ENCODE results near the gene ASTL.
"Not testable (repeated sequence)": the region's sequence is repeated elsewhere in the genome, so short reads cannot be mapped to it uniquely, and the experiment has no call there.

The ASTL gene

DNA sequence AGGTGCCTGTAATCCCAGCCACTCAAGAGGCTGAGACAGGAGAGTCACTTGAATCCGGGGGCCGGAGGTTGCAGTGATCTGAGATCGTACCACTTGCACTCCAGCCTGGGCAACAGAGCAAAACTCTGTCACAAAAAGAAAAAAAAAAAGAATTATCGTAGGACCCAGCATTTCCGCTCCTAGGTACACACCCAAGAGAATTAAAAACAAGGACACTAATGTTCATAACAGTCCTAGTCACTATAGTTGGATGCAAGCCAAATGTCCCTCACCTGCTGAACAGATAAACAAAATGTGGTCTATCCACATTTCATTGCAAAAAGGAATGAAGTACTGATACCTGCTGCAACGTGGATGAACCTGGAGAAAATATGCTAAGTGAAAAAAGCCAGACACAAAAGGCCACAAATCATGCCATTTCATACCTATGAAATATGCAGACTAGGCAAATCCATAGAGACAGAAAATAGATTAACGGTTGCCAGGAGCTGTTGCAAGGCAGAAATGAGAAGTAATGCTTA, 43.1 kb downstream of the ASTL start:
- no peak for DNase-seq

DNA sequence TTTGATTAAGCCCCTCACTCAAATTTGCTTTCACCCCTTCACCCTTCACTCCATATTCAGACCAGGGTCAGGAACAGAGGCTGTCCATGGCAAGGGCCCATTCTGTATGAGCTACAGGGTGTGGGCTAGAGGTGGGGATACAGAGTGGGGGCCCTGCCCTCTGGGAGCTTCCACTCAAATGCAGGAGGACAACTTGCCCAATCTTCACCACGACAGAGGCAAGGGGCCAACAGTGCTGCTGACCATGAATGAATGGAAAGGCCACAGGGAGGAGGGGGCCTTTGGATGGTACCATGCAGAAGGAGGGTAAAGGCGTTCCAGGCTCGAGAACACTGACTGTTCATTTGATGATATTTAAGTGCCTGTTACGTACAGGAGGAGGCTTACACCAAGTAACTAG, 44.8 kb downstream of the ASTL start:
- no peak for DNase-seq

DNA sequence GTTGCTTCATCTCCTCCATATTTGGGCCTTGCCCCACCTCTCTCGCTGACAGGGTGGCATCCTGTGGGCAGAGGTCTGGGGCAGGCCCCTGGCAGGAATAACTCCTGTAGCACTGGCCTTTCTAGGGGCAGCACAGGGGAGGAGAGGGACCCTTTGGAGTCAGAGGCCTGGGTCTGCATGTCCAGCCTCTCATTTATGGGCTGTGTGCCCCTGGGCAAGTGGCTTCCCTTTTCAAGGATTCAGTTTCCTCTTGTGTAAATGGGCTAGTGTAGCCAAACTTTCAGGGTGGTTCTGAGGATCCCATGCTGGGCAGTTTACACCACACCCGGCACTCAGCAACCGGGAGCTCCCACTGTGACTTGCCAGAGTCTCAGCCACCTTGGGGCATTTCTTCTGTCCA, 45.4 kb downstream of the ASTL start:
- DNase-seq: peak; percentile 2

DNA sequence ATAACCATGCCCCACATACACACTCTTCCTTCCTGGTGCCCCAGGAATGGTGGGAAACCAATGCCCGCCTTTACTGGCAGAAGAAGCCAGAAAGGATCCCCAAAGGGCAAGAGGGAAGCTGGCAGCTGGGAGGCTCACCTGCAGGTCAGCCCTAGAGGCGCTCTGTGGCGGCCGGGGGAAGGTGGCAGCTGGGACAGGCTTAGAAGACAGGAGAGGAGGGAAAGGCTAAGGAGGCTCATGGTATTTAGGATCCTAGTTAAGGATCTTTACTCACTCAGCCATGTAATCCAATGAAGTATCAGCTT, 45.8 kb downstream of the ASTL start:
- DNase-seq: no peak

DNA sequence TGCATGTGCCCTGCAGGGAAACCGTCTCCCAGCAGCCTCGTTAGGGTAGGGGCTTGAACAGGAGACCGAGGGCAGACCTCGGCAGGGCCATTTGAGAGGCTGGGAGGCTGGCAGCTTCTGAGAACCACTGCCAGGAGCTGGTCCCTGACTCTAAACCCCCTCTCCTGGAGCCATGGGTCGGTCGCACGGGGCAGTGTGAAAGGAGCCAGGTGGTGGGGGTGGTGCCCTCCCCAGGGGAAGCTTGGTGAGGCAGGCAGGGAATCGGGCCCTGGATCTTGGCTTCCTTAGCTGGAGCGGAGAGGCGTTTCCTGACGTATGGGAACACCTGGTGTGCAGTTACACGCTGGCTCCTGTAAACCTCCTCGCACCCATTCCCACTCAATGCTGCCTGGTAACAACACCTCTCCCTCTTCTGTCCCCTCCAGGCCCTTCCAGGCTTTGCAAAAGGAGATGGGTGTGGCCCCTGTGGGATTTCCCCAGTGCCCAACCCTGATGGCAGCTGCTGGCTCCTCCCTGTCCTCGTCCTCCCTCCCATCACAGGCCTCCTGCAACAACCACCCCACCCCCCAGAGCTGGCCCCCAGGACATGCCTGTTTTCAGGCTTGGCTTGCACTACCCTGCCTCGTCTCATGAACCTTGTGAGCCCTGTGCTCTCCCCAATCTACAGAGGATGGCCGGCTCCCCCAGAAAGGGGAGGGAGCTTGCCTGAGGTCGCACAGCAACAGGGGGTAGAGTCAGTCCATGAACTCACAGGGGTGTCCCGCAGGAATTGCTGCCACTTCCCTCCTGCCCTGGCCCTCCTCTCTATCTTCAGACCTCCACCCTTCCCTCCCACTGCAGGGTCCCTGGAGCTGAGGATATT, 46.4 kb downstream of the ASTL start:
- DNase-seq: no peak

DNA sequence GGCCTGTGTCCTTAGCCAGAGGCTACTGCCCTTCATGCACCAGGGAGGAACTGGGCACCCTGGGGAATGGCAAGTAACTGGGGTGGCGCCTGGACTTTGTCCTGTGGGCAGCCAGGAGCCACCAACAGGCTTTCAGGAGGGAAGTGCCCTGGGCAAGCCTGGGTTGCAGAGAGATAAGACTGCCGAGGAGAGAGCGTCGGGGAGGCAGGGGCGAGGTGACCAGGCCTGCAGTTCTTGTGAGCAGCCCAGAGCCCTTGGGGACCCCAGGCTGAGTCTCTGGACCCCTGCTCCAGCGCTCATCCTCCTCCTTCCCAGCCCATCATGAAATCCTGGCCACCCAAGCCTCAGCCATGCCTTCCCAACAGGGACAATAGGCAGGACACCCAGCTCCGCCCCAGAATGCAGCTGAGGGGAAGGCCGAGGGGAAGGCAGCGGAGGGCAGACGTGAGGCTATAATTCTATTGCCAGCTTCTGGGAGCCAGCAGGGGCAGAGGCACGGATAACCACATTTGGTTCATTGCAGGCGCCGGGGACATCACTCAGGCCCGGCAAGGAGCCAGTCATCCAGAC, 47.1 kb downstream of the ASTL start:
- DNase-seq: no peak

DNA sequence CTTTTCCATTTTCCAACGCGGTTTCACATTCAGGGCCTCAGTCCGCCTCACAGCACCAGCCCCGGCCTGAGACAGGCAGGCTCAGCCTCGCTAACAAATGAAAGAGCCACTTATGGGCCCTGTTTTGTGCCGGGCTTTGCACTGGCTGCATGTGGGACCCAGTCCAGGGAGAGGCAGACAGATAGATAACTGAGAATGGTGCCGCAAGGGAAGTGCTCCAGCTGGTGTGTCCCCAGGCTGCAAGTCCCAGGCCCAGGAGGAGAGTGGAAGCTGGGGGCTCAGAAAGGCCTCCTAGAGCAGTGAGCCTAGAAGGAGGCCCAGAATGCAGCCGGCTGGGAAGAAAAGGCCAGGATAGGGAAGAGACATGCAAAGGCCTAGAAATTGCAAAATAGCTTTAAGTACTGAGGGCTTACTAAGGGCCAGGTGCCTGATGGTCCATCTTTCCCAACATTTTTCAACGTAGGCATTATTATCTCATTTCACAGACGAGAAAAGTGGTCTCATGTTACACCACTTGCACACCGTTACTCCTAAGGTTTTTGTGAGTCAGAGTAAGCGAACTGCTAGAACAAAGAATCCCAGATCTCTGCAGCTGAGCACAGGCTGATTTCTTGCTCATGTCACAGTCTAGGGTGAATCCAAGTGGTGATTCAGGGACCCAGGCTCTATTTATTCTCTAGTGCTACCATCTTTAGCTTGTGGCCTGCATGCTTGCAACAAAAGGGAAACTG, 47.9 kb downstream of the ASTL start:
- no peak for DNase-seq

DNA sequence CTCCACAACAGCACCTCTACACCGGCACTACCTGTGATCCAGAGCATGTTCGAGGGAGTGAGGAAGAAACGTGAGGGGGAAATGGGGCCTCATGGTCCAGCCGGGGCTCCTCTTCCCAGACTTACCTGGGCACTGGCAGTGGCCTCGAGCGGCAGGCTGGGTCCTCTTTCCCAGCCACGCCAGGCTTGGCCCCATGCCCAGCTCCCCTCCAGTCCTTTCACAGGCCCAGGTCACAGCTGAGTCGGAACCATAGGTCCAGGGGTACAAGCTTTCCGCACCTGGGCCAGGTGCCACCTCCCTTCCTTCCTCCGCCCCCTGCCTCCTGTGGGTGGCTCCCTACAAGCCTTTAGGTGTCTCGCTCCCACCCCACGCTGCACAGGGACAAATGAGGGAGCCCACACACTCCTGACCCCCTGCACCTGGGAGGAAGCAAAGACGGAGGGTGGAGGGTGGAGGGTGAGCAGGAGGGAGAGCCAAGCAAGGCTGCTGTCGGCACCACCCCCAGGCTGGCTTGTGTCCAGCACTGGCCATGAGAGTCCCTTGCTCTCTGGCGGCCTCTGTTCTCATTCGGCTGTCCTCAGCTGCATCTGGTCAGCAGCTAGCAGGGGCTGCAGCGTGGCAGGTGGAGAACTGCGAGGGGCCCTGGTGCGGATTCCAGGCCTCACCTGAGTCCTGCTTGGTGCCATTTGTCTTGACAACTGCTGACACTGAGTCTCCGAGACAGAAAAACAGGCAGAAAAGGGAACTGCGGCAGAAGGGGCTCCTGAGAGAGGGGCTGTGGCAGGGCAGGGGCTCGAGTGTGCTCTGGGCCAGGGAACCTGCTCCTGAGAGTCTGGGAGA, 48.7 kb downstream of the ASTL start:
- DNase-seq: no peak

DNA sequence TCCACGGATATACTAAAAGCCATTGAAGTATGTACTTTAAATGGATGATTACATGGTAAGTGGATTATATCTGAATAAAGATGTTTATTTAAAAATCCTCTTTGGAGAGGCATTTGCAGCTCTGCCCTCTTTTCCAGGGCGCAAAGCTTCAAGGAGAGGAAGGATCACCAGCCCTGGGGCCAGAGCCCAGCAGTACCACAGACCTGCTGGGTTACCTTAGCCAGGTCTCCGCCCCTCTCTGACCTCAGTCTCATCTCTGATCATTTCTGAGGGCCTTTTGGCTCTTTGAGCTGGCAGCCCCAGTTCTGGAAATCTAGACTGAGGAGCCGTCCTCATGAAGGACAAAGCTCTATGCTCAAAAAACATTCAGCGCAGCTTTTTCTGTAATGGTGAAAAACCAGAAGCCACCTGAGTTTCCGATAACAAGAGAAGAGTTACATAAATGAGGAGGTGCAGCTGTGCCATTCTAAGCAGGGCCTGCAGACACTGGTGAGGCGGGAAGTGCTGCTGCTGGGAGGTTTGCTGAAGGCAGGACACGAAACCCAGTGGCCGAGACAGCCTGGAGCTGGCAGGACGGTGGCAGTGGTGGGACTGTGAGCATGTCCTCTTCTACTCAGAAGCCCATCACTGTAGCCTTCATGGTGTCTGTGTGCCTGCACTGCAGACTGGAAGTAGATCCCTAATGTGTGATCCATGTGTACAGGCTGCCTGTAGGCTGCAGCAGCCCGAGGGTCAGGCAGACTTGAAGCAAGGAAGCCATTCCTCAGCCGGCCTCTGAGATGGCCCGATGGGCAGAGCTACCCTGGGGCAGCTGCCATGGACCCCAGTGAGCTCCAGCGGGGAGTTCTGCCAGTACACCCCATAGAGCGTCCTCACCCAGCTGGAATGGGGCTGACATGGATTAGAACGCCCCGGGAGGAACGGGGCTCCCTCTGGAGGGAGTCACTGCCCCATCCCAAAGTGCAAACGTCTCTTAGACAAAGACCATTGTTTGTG, 49.7 kb downstream of the ASTL start:
- peak; percentile 7 for DNase-seq

DNA sequence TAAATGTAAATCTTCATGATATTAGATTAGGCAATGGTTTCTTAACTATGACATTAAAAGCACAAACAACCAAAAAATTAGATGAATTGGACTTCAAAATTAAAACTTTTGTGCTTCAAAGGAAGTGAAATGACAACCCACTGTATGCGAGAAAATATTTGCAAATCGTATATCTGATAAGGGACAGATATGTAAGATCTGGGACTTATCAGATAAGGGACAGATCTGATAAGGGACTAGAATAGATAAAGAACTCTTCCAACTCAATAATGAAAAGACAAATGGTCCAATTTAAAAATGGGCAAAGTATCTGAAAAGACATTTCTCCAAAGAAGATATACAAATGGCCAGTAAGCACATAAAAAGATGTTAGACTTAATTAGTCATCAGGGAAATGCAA, 51.2 kb downstream of the ASTL start:
- DNase-seq: no peak

DNA sequence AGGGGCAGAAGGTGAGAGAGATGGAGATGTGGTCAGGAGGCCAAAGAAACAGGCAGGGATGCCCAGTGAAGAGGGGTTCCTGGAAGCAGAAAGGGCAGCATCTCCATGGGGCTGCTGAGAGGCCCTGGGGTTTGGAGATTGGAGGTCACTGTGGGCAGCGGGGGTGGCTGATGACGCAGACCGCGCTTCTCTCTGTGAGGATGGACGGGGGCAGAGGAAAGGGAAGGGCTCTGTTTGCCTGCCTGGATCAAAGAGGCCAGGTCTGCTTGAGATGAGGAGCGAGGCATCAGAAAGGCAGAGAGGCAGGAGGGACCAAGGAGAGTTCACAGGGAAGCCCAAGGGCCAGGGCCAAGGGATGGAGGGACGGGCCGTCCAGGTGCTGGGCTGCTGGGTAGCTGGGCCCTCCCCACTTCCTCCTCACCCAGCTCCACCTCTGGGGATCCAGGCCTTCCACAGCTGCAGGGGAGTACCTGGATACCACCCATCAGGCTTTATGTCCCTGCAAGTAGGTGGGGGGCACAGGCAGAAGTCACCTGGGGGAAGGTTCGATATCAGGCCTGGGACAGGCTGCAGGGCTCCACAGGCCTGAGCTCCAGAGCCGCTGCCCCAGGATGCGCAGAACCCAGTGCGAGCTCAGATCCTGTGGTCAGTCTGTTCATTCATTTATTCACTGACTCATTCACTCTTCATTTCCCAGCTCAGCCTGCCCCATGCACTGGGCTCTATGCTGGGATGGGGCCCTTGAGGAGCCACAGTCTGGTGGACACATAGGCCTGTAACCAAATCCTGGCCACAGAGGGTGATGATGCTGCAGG, 52.6 kb downstream of the ASTL start:
- peak; percentile 3 for DNase-seq

DNA sequence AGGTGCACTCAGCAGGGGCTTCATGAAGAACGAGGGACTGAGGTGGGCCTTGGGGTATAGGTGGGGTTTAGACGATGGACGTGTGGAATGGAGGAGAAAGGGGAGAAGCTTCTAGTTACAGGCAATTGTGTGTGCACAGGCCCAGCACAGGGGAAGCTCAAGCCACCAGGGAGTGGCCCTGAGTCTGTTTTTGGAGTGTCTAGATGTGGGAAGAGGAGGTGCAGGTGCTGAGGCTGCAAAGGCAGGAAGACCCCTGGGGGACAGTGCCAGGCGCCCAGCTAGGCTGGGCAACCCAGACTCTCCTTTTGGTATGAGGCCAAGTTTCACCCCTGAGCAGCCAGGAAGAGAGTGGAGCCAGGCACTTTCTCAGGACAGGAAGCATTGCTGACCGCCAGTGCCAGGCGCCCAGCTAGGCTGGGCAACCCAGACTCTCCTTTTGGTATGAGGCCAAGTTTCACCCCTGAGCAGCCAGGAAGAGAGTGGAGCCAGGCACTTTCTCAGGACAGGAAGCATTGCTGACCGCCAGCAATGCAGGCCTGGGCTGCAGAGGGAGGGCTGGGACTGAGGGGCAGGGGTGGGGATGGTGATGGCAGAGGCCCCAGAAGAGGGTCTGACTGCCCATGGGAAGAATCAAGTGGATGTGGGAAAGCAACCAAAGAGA, 53.3 kb downstream of the ASTL start:
- not testable (repeated sequence) for DNase-seq

DNA sequence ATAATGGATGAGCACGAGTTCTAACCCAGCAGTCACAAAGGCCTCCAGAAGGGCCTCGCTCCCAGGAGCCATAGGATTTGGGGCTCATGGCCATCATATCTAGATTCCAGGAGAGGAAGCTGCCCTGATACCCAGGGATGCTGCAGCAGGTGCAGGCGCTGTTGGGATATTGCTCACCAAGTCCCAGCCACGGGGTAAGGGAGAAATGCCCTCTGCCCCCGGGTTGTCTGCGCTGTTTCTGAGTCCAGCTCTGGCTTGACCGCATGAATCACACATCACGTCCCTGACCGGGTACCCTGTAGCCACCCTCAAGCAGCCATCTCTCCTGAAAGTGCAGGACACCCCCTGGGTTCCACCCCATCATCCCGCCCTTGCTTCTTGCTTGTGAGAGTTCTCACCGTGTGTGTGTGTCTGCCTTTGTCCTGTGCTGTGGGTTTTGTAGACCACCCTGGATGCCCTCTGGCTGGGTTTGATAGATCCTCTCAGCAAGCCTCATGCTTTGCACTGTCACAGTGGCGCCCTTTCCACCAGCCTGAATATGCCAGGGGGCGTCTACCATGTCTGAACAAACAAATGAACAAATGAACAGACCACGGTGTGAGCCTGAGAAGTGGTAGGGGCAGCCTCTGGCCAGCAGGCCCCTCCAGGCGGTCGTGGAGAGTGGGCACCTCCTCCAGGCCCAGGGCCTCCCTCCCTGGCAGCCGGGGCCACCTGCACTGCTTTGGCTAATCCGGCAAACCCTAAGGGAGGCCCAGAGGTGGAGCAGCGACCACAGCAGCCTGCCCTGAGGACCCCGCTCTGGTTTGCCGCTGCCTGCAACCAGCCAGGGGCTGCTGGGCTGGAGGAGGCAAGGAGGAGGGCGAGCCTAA, 54.1 kb downstream of the ASTL start:
- DNase-seq: no peak

DNA sequence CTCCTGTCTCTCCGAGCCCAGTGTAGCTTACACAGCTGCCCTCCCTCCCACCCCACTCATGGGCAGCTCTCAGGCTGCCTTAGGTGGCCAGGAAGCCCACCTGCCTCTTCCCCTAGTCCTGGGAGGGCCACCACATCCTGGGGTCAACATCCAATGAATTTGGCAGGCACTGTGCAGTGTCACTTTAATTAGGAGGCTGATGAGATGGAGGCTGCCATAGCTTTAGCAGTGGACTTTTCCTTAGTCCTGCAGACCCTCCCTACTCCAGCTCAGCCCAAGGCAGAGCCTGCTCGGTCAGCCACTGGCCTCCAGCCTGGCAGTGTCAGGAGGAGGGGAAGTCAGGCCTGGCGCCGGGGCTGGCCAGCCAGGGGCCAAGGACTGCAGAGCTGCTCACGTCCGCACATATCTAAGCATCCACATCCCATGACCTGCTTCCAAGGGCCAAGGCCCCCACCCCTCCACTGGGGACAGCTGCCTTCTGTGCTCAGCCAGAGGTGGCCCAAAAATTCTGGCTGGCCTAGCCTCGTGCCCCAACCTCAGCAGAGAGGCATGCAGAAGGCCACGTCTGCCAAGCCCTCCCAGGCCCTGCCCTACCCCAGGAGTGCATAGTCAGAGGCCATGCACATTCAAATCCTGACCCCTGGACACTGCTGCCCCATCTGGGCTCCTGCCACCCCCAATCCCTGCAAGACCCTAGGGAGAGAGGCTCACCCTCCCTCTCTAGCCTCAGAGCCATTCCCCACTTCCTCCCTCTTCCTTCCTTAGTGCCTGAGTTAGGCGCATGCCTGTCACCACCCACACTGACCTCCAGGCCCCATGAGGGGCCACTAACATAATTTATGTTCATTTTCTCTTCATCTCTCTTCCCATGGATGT, 55.0 kb downstream of the ASTL start:
- DNase-seq: no peak

DNA sequence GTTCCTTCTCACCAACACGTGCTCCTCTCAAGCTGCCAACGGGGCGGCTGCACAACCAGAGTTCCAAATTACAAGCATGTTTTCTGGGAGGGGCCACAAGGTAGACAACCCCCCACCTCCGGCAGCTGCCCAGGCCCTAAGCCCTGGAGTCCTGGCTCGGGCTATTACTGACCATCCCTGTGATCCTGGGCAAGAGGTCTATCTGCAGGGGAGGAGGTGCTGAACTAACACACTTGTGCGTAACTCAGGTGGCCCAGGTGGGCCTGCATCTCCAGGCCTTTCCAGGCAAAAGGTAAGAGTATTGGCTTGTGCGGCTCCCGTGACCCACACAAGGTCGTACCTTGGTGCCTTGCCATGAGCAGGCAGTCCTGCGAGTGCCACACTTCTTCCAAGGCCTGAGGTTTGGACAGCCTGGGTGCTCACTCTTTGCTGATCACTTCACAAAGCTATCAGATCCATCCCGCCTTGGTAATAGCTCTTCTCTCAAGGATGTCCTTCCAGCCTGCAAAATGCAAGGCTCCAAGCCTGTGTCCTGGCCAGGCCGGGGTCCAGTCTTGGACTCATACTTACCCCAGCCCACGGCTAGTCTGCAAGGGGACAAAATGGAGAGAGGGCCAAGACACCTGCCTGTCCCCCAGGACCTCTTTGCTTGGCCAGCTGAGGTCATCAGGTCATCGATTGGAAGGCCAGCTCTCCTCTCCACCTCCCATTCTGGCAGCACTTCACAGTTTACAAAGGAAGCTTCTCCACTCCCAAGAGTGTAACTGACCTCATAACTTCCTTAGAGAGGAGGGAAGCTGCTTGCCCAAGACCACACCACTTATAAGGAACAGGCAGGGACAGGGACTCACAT, 55.9 kb downstream of the ASTL start:
- DNase-seq: no peak

DNA sequence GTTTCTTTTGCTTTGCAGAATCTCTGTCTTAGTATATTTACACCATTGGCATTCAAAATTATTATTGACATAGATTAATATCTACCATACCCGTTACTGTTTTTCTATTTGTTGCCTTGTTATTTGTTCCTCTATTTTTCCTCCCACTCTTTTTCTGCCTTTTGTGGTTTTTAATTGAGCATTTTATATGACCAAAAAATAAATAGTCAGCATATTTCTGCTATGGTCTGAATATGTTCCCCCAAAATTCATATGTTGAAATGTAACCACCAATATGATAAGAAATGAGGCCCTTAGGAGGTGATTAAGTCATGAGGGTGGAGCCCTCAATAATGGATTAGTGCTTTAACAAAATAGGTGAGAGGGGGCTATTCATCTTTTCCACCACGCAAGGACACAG, 57.3 kb downstream of the ASTL start:
- no peak for DNase-seq

DNA sequence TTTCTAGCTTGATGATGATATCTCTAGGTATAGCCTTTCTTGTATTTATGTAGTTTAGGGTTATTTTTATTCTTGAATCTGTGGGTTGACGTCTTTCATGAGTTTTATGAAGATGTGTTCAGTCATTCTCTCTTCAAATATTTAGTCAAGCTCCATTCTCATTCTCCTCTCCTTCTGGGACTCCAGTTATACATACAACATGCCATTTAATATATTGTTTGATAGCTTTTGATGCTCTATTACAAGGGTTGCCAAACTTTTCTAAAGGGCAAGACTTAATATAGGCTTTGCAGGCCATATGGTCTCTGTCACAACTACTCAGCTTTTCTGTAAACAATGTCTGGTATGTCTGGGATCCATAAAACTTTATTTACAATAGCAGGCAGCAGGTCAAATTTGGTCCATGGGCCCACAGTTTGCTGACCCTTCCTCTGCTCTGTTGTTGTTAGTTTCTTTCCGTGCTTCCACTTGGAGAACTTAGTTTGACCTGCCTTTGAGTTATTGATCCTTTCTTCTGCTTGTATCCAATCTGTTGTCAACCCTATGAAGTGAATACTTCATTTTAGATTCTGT, 63.0 kb downstream of the ASTL start:
- DNase-seq: no peak

Data from activated CD4-positive, alpha-beta T cell treated with anti-CD3 and anti-CD28 coated beads for 1 hour (primary cell).